ENCODE data around the gene UTP20. TPM values are rescaled to one million over a fixed set of nuclear protein-coding genes. Genes with fewer than 3 reads are reported as not detected.
"Not testable (repeated sequence)": the region's sequence is repeated elsewhere in the genome, so short reads cannot be mapped to it uniquely, and the experiment has no call there.

Gene UTP20
- total and polyA plus RNA-seq, 2 experiments from 2014 or later: 4.1 to 13.4 TPM

DNA sequence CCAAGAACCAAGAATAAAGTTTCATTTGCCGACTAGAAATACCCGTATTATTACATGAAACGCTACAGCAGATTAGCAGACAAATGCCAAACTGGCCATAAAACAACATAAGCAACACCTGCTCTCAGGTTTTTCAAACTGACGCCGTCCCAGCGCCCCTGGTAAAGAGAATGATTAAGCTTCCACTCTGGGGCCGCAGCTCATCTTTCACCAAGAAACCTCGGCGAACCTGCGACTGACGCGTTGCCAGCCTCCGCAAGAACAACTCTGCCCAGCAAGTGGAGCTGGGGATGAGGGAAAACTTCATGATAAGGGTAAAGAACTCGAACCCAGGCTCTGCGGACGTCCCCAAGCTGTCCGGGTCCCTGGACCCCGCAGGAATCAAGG lies 127.1 kb downstream of the UTP20 start:
- TF ChIP-seq EZH2 (IDR thresholded peaks at IDR 0.05; ENCODE audit: insufficient read depth, poor library complexity, severe bottlenecking): no peak
- no peak for TF ChIP-seq EZH2phosphoT487 (IDR thresholded peaks at IDR 0.05; ENCODE audit: insufficient read depth, low read depth)
- peaks cover 11% of the 10 kb centered on the region for H3K4me1 ChIP-seq (ENCODE audit: insufficient read depth)
- WGBS, 2 experiments (ENCODE audit: low coverage in 1 of 2, low lambda C conversion rate in 2 of 2, missing lambda C conversion rate in 2 of 2): 0% methylated on average over 18 of the region's 18 CpGs
- DNase-seq: no peak
- H3K36me3 ChIP-seq (ENCODE audit: low read depth): no peaks in the 10 kb centered on the region
- H3K27ac ChIP-seq: peak overlapping the region; percentile 96
- H4K20me1 ChIP-seq (ENCODE audit: insufficient read depth): no peaks in the 10 kb centered on the region
- in situ Hi-C loops (cut with MboI): no loop called here
- no peaks in the 10 kb centered on the region for H3K27me3 ChIP-seq (replicated peaks; ENCODE audit: insufficient read depth)
- H3K9ac ChIP-seq: peak overlapping the region; percentile 98
- no peaks in the 10 kb centered on the region for H3K9me2 ChIP-seq (ENCODE audit: insufficient read depth)
- peaks cover 3% of the 10 kb centered on the region; the same call in 1 of the 2 replicates for H3F3A ChIP-seq (ENCODE audit: insufficient read depth)
- peak overlapping the region; percentile 90 for H2AFZ ChIP-seq
- no peaks in the 10 kb centered on the region for H3K9me3 ChIP-seq (ENCODE audit: low read depth)
- H3K4me3 ChIP-seq: peak overlapping the region; percentile 89
- H3K4me2 ChIP-seq (ENCODE audit: unreplicated experiment): peak overlapping the region; percentile 93
- peaks cover 60% of the 10 kb centered on the region for H3K79me2 ChIP-seq (ENCODE audit: insufficient read depth)

DNA sequence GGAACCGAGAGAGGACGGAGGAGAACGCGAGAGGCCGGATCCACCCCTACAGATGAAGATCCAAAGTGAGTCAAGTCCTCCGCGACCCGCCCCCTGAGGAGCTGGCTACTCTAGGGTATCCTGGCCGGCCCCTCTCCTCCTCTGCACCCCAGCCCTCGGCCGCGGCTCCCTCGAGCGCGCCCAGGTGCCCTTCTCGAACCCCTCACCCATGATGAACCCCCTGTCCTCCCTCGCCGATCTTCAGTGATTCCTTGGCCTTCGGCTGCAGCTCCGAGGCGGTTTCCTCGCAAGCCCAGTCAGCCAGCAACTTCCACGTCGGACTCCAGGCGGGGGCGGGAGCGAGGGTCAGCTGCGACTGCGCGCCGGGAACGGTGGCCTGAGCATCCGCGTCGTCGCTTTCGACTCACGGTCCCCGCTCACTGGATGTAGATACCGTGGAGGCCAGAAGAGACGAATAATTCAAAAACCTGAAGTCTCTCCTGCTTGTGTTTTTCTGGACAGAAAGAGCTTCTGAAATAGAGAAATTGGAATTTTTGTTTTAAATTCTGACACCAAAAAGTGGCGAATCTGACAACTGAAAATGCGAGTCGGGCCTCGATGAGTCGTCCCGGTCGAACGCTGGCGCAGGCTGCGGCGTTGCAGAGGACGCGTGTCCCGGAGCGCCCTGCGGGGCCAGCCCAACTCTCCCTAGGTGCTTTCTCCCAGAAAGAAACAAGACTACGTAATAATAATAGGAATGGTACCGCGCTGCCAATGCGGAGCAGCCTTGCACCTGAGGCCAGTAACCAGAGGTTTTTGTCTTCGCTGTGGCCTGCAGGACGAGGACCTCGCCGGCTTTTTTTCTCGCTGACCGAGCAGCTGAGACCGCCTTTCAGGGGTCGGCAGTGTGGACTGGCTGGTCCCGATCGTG lies 127.8 kb downstream of the UTP20 start, which contains the start of gene ARL1:
TSS of gene ARL1 (minus strand) at position 337 of the 910 bp plus-strand sequence. CDS start at position 210, 127 bp downstream.
- 1% methylated on average over 70 to 71 of the region's 71 CpGs for WGBS, 2 experiments (ENCODE audit: low coverage in 1 of 2, low lambda C conversion rate in 2 of 2, missing lambda C conversion rate in 2 of 2)
- H3K9me3 ChIP-seq (ENCODE audit: low read depth): no peaks in the 10 kb centered on the region
- no peaks in the 10 kb centered on the region for H4K20me1 ChIP-seq (ENCODE audit: insufficient read depth)
- H3K36me3 ChIP-seq (ENCODE audit: low read depth): no peaks in the 10 kb centered on the region
- peak within 1 kb of the TSS; percentile 89 for H3K4me3 ChIP-seq
- H3K4me1 ChIP-seq (ENCODE audit: insufficient read depth): peaks cover 11% of the 10 kb centered on the region
- H3K9me2 ChIP-seq (ENCODE audit: insufficient read depth): no peaks in the 10 kb centered on the region
- H3K27ac ChIP-seq: peak within 1 kb of the TSS; percentile 96
- H3F3A ChIP-seq (ENCODE audit: insufficient read depth): peaks cover 3% of the 10 kb centered on the region; the same call in 1 of the 2 replicates
- peak within 1 kb of the TSS; percentile 98 for H3K9ac ChIP-seq
- H3K79me2 ChIP-seq (ENCODE audit: insufficient read depth): peaks cover 54% of the 10 kb centered on the region
- H2AFZ ChIP-seq: peak within 1 kb of the TSS; percentile 90
- no peak for TF ChIP-seq EZH2 (IDR thresholded peaks at IDR 0.05; ENCODE audit: insufficient read depth, poor library complexity, severe bottlenecking)
- no peak for TF ChIP-seq EZH2phosphoT487 (IDR thresholded peaks at IDR 0.05; ENCODE audit: insufficient read depth, low read depth)
- H3K4me2 ChIP-seq (ENCODE audit: unreplicated experiment): peak within 1 kb of the TSS; percentile 93
- peak; percentile 97 for DNase-seq
- no peaks in the 10 kb centered on the region for H3K27me3 ChIP-seq (replicated peaks; ENCODE audit: insufficient read depth)
- in situ Hi-C loops (cut with MboI): no loop called here

DNA sequence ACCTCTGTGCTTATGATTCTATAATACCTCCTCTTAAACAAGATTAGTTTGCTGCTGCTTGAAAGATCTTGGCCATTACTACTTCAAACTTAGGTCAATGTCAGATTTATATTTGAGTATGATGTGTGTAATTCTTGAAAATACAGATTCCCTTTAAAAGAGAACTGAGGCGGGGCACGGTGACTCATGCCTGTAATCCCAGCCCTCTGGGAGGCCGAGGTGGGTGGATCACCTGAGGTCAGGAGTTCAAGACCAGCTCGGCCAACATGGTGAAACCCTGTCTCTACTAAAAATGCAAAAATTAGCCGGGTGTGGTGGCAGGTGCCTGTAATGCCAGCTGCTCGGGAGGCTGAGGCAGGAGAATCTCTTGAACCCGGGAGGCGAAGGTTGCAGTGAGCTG lies 130.3 kb downstream of the UTP20 start:
- WGBS, 2 experiments (ENCODE audit: low coverage in 1 of 2, low lambda C conversion rate in 2 of 2, missing lambda C conversion rate in 2 of 2): 78 to 85% methylated on average over 8 of the region's 8 CpGs
- H3K9me3 ChIP-seq (ENCODE audit: low read depth); H3K27ac ChIP-seq; H3K36me3 ChIP-seq (ENCODE audit: low read depth); H3F3A ChIP-seq (ENCODE audit: insufficient read depth); H3K4me2 ChIP-seq (ENCODE audit: unreplicated experiment); H4K20me1 ChIP-seq (ENCODE audit: insufficient read depth); H3K9me2 ChIP-seq (ENCODE audit: insufficient read depth); H2AFZ ChIP-seq; DNase-seq; H3K9ac ChIP-seq; in situ Hi-C loops (cut with MboI); H3K4me3 ChIP-seq; H3K27me3 ChIP-seq (replicated peaks; ENCODE audit: insufficient read depth): not testable (repeated sequence)
- Histone ChIP-seq H3K4me1 (ENCODE audit: insufficient read depth) (peaks cover 11% of the 10 kb centered on the region), H3K79me2 (ENCODE audit: insufficient read depth) (peaks cover 29% of the 10 kb centered on the region)

- peak; percentile 76 for DNase-seq
- in situ Hi-C loops (cut with MboI): no loop called here
- Histone ChIP-seq H3K27ac (no peak overlapping the region), H3K4me1 (ENCODE audit: insufficient read depth) (no peaks in the 10 kb centered on the region), H3K9ac (no peak overlapping the region), H3K9me3 (ENCODE audit: low read depth) (no peaks in the 10 kb centered on the region), H3F3A (ENCODE audit: insufficient read depth) (no peaks in the 10 kb centered on the region), H4K20me1 (ENCODE audit: insufficient read depth) (no peaks in the 10 kb centered on the region), H3K4me3 (no peak overlapping the region), H3K4me2 (ENCODE audit: unreplicated experiment) (no peak overlapping the region), H3K9me2 (ENCODE audit: insufficient read depth) (no peaks in the 10 kb centered on the region), H2AFZ (no peak overlapping the region), H3K36me3 (ENCODE audit: low read depth) (no peaks in the 10 kb centered on the region), H3K27me3 (replicated peaks; ENCODE audit: insufficient read depth) (no peaks in the 10 kb centered on the region), H3K79me2 (ENCODE audit: insufficient read depth) (no peaks in the 10 kb centered on the region)
- TF ChIP-seq EZH2phosphoT487 (IDR thresholded peaks at IDR 0.05; ENCODE audit: insufficient read depth, low read depth) (no peak), EZH2 (IDR thresholded peaks at IDR 0.05; ENCODE audit: insufficient read depth, poor library complexity, severe bottlenecking) (no peak)
- WGBS, 2 experiments (ENCODE audit: low coverage in 1 of 2, low lambda C conversion rate in 2 of 2, missing lambda C conversion rate in 2 of 2): 1 to 2% methylated on average over 2 of the region's 2 CpGs
Measured at GRCh38 chr12:101414533-101415119, 134.7 kb downstream of the UTP20 start.

All from GM23248 (cell line).